ENCODE measurements around the gene RNLS.

DNA sequence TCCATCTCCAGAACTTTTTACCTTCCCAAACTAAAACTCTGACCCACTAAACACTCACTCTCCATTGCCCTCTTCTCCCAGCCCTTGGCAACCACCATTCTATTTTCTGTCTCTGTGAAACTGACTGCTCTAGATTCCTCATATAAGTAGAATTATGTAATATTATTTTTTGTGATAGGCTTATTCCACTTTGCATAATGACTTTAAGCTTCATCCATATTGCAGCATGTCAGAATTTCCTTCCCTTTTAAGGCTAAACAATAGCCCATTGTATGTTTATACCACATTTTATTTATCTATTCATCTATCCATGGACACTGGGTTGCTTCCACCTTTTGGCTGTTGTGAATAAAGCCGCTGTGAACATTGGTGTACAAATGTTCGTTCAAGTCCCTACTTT, 308.8 kb downstream of the RNLS start:
- no peak for TF ChIP-seq CTCF (IDR thresholded peaks at IDR 0.05)
- TF ChIP-seq SIN3A (IDR thresholded peaks at IDR 0.05; ENCODE audit: borderline replicate concordance, insufficient read depth, low read depth, low read length) = no peak
- no peak for TF ChIP-seq POLR2AphosphoS5 (IDR thresholded peaks at IDR 0.05; ENCODE audit: low read depth, low read length)

Data from Panc1 (cell line).